ENCODE measurements around the gene RFC2. TPM values are rescaled to one million over a fixed set of nuclear protein-coding genes. Genes with fewer than 3 reads are reported as not detected.

Gene RFC2
- total RNA-seq, 1 donor from 2014 or later, result 14.5 TPM

DNA sequence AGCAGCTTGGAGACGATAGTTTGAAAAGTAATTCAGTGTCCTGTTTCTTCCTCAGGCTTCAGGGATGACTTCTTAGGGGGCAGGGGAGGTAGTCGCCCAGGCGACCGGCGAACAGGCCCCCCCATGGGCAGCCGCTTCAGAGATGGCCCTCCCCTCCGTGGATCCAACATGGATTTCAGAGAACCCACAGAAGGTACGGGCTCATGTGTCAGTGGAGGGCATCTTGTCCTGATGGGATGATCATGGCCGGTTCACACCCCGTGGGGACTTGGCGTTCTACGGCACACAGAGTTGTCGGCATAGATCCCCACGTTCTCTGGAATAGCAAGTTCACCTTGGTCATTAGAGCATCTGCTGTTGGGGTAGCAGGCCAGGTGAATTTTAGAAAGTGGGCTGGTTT is 59.5 kb downstream of the RFC2 start:
- Histone ChIP-seq H3K9me3 (no peaks in the 10 kb centered on the region), H3K4me1 (no peaks in the 10 kb centered on the region), H3K27me3 (no peaks in the 10 kb centered on the region), H3K27ac (no peak overlapping the region), H3K36me3 (peaks cover 0 to 61% of the 10 kb centered on the region in 2 donors), H3K4me3 (no peak overlapping the region)
- DNase-seq (ENCODE audit: extremely low spot score in 2 of 2), result no peak
- intact Hi-C loops (cut with DNase I), result no loop called here
- TF ChIP-seq POLR2A (IDR thresholded peaks at IDR 0.05), result no peak
- TF ChIP-seq, protein P1, sequence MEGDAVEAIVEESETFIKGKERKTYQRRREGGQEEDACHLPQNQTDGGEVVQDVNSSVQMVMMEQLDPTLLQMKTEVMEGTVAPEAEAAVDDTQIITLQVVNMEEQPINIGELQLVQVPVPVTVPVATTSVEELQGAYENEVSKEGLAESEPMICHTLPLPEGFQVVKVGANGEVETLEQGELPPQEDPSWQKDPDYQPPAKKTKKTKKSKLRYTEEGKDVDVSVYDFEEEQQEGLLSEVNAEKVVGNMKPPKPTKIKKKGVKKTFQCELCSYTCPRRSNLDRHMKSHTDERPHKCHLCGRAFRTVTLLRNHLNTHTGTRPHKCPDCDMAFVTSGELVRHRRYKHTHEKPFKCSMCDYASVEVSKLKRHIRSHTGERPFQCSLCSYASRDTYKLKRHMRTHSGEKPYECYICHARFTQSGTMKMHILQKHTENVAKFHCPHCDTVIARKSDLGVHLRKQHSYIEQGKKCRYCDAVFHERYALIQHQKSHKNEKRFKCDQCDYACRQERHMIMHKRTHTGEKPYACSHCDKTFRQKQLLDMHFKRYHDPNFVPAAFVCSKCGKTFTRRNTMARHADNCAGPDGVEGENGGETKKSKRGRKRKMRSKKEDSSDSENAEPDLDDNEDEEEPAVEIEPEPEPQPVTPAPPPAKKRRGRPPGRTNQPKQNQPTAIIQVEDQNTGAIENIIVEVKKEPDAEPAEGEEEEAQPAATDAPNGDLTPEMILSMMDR (IDR thresholded peaks at IDR 0.05), result no peak
- TF ChIP-seq POLR2AphosphoS5 (IDR thresholded peaks at IDR 0.05; ENCODE audit: insufficient read depth in 1 of 2, low read depth in 1 of 2), result no peak

DNA sequence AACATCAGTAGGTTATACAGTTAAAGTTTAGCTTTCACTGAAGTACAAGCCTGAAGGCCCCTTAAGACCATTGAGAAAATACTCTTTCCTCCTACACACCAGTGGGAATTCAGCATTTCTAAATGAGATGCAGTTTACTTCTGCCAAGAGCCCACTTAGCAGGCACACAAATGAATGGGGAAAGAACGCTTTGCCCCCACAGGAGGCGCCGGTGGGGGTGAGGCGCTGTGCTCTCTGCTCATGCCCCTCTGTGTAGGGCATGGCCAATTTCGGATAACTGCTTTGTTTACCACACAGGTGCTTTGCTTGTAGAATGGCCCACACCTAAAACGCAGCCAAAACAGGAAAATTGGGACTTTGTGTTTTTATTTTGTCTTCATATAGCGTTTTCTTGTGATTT is 60.3 kb downstream of the RFC2 start:
- no peaks in the 10 kb centered on the region for H3K4me1 ChIP-seq
- TF ChIP-seq, protein P1 (IDR thresholded peaks at IDR 0.05), result no peak
- no peak for TF ChIP-seq POLR2AphosphoS5 (IDR thresholded peaks at IDR 0.05; ENCODE audit: insufficient read depth in 1 of 2, low read depth in 1 of 2)
- no peak for TF ChIP-seq POLR2A (IDR thresholded peaks at IDR 0.05)
- no peaks in the 10 kb centered on the region for H3K27me3 ChIP-seq
- H3K9me3 ChIP-seq, result no peaks in the 10 kb centered on the region
- DNase-seq (ENCODE audit: extremely low spot score in 2 of 2), result no peak
- intact Hi-C loops (cut with DNase I), result no loop called here
- no peak overlapping the region for H3K4me3 ChIP-seq
- no peak overlapping the region for H3K27ac ChIP-seq
- peaks cover 0 to 69% of the 10 kb centered on the region in 2 donors for H3K36me3 ChIP-seq

DNA sequence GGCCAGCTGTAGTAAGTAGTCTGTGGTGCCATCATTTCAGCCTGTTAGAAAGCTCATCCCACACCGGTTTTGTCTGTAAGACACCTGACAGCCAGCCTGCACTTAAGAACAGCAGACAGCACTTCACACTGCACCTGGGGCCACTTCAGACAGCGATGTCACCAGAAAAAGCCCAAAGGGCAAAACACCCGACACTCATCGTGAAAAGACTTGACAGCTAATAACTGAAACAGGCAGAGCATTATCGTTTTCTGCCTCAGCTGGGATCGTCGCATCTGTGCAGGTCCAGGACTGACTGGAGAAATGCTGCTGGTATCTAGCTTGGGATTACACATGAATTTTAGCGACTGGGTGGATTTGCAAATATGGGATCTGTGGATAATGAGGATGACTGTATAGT is 61.1 kb downstream of the RFC2 start:
- intact Hi-C loops (cut with DNase I), result no loop called here
- no peak for TF ChIP-seq POLR2AphosphoS5 (IDR thresholded peaks at IDR 0.05; ENCODE audit: insufficient read depth in 1 of 2, low read depth in 1 of 2)
- TF ChIP-seq, protein P1 (IDR thresholded peaks at IDR 0.05), result no peak
- no peak for TF ChIP-seq POLR2A (IDR thresholded peaks at IDR 0.05)
- peaks cover 7% of the 10 kb centered on the region for H3K4me1 ChIP-seq
- no peak overlapping the region for H3K4me3 ChIP-seq
- H3K27me3 ChIP-seq, result no peaks in the 10 kb centered on the region
- peaks cover 0 to 78% of the 10 kb centered on the region in 2 donors for H3K36me3 ChIP-seq
- H3K9me3 ChIP-seq, result no peaks in the 10 kb centered on the region
- no peak overlapping the region for H3K27ac ChIP-seq
- no peak for DNase-seq (ENCODE audit: extremely low spot score in 2 of 2)

DNA sequence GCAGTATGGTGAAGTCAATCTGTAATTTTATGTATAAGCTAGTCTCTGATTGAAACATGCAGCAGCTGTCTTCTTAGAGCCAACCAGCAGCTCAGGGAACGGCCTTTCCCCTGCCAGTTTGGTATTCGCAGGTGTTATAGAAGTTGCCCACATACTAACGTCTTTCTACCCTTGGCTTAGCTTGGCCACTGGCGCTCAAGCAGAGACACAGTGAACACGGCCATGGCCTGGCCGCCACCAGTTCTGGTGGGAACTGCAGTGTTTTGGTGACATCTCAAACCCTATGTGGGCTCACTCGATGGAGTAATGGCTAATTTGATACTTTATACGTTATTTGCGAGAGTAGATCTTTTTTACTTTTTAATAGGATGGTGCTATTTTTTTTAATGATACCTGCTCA is 63.0 kb downstream of the RFC2 start:
- no peak for TF ChIP-seq POLR2A (IDR thresholded peaks at IDR 0.05)
- no peak for TF ChIP-seq POLR2AphosphoS5 (IDR thresholded peaks at IDR 0.05; ENCODE audit: insufficient read depth in 1 of 2, low read depth in 1 of 2)
- TF ChIP-seq, protein P1 (IDR thresholded peaks at IDR 0.05), result no peak
- Histone ChIP-seq H3K27ac (no peak overlapping the region), H3K9me3 (no peaks in the 10 kb centered on the region), H3K27me3 (no peaks in the 10 kb centered on the region), H3K4me1 (peaks cover 22% of the 10 kb centered on the region), H3K4me3 (no peak overlapping the region), H3K36me3 (peaks cover 0 to 75% of the 10 kb centered on the region in 2 donors)
- intact Hi-C loops (cut with DNase I), result no loop called here
- DNase-seq (ENCODE audit: extremely low spot score in 2 of 2), result no peak

DNA sequence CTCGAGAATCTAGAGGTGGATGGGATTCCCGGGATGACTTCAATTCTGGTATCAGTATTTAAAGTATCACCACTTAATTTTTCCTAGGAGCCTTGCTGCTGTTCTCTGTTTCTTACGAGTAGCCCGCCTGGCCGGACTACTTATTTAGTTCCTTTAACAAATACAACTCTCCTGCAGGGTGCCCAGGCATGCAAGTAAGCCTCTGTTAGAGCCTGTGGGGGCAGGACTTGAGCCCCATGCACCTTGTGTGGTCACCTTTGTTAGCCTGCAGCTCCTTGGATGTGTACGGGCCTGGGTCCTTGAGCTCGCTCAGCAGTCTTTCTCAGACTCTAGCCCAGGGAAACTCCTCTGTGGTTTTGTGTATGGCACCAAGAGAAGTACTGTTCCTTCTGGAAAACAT is 63.9 kb downstream of the RFC2 start:
- H3K27me3 ChIP-seq, result no peaks in the 10 kb centered on the region
- no peaks in the 10 kb centered on the region for H3K9me3 ChIP-seq
- no peak overlapping the region for H3K27ac ChIP-seq
- H3K36me3 ChIP-seq, result peaks cover 0 to 75% of the 10 kb centered on the region in 2 donors
- H3K4me3 ChIP-seq, result no peak overlapping the region
- H3K4me1 ChIP-seq, result peaks cover 32% of the 10 kb centered on the region
- no peak for DNase-seq (ENCODE audit: extremely low spot score in 2 of 2)
- no peak for TF ChIP-seq POLR2AphosphoS5 (IDR thresholded peaks at IDR 0.05; ENCODE audit: insufficient read depth in 1 of 2, low read depth in 1 of 2)
- TF ChIP-seq, protein P1 (IDR thresholded peaks at IDR 0.05), result no peak
- no peak for TF ChIP-seq POLR2A (IDR thresholded peaks at IDR 0.05)
- intact Hi-C loops (cut with DNase I), result no loop called here

Data from vagina (tissue), 2 donors.